Measurements from ENCODE around the gene UGT3A2.

UGT3A2 gene

GRCh38 chr5:36073595-36074216 is 7.0 kb upstream of the UGT3A2 start:
- H3K36me3 ChIP-seq (ENCODE audit: control insufficient read depth, insufficient read depth, low read length) = no peaks in the 10 kb centered on the region
- TF ChIP-seq, protein P1, sequence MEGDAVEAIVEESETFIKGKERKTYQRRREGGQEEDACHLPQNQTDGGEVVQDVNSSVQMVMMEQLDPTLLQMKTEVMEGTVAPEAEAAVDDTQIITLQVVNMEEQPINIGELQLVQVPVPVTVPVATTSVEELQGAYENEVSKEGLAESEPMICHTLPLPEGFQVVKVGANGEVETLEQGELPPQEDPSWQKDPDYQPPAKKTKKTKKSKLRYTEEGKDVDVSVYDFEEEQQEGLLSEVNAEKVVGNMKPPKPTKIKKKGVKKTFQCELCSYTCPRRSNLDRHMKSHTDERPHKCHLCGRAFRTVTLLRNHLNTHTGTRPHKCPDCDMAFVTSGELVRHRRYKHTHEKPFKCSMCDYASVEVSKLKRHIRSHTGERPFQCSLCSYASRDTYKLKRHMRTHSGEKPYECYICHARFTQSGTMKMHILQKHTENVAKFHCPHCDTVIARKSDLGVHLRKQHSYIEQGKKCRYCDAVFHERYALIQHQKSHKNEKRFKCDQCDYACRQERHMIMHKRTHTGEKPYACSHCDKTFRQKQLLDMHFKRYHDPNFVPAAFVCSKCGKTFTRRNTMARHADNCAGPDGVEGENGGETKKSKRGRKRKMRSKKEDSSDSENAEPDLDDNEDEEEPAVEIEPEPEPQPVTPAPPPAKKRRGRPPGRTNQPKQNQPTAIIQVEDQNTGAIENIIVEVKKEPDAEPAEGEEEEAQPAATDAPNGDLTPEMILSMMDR (IDR thresholded peaks at IDR 0.05) = no peak
- H3K4me1 ChIP-seq = no peaks in the 10 kb centered on the region
- H3K4me3 ChIP-seq (ENCODE audit: low read depth, low read length) = no peak overlapping the region
- H3K9me3 ChIP-seq (ENCODE audit: control insufficient read depth, low read length) = no peaks in the 10 kb centered on the region
- no peak overlapping the region for H3K27ac ChIP-seq
- H2AFZ ChIP-seq = no peak overlapping the region
- H3K79me2 ChIP-seq = no peaks in the 10 kb centered on the region
- no peaks in the 10 kb centered on the region for H3K27me3 ChIP-seq (ENCODE audit: control insufficient read depth, insufficient read depth, low read length)
- no peak overlapping the region for H3K4me2 ChIP-seq (ENCODE audit: low read length)
- H3K9ac ChIP-seq = no peak overlapping the region

GRCh38 chr5:36070687-36071571 is 4.2 kb upstream of the UGT3A2 start:
- peak overlapping the region; percentile 30 for H2AFZ ChIP-seq
- H3K4me1 ChIP-seq = no peaks in the 10 kb centered on the region
- TF ChIP-seq, protein P1 (IDR thresholded peaks at IDR 0.05) = no peak
- no peak overlapping the region for H3K27ac ChIP-seq
- no peak overlapping the region for H3K9ac ChIP-seq
- no peaks in the 10 kb centered on the region for H3K36me3 ChIP-seq (ENCODE audit: control insufficient read depth, insufficient read depth, low read length)
- H3K9me3 ChIP-seq (ENCODE audit: control insufficient read depth, low read length) = no peaks in the 10 kb centered on the region
- no peak overlapping the region for H3K4me3 ChIP-seq (ENCODE audit: low read depth, low read length)
- H3K79me2 ChIP-seq = no peaks in the 10 kb centered on the region
- no peaks in the 10 kb centered on the region for H3K27me3 ChIP-seq (ENCODE audit: control insufficient read depth, insufficient read depth, low read length)
- H3K4me2 ChIP-seq (ENCODE audit: low read length) = peak overlapping the region; percentile 42

DNA sequence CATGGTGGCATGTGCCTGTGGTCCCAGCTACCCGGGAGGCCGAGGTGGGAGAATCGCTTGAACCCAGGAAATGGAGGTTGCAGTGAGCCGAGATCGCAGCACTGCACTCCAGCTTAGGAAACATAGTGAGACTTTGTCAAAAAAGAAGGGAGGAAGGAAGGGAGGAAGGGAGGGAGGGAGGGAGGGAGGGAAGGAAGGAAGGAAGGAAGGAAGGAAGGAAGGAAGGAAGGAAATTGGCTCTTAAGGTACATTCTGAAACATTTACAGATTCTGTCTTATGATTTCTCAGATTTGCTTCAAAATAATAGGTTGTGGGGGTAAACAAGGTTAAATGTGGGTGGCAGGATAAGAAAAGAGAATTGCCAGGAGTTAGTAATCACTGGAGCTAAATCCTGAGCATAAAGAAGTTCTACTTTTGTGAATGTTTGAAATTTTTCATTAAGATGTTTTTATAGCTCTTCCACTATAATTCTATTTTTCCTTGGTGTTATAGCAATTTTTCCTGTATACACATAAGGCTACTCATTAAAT is 2.1 kb upstream of the UGT3A2 start:
- H3K27me3 ChIP-seq (ENCODE audit: control insufficient read depth, insufficient read depth, low read length) = no peaks in the 10 kb centered on the region
- no peaks in the 10 kb centered on the region for H3K9me3 ChIP-seq (ENCODE audit: control insufficient read depth, low read length)
- H3K4me2 ChIP-seq (ENCODE audit: low read length) = no peak overlapping the region
- no peaks in the 10 kb centered on the region for H3K36me3 ChIP-seq (ENCODE audit: control insufficient read depth, insufficient read depth, low read length)
- no peak overlapping the region for H3K27ac ChIP-seq
- no peak overlapping the region for H2AFZ ChIP-seq
- no peak overlapping the region for H3K9ac ChIP-seq
- TF ChIP-seq, protein P1 (IDR thresholded peaks at IDR 0.05) = no peak
- no peaks in the 10 kb centered on the region for H3K79me2 ChIP-seq
- no peak overlapping the region for H3K4me3 ChIP-seq (ENCODE audit: low read depth, low read length)
- no peaks in the 10 kb centered on the region for H3K4me1 ChIP-seq

DNA sequence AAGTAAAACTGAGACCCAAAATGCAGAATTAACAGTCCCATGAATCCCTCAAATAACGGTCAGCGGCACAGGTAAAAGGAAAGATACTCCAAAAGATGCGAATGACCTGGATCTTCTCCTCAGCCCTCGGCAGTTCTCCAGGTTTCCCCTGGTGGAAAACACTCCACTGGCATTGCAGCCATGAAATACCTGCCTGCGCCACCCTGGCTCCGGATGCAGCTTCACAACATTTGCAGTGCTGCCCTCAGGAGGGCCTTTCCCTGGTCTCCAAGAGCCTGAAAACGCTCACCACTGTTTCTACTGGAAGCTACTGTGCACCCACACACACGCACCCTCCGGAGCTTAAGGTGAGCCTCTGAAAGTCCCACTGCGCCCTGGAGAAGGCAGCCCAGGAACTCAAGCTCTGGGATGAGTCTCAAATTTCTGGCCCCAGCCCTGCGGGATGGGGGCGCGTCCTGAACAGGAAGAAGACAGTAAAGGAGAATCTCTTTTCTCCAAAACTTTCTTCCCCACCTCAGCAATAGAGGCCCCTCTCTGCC is 612 bp downstream of the UGT3A2 start:
- no peaks in the 10 kb centered on the region for H3K36me3 ChIP-seq (ENCODE audit: control insufficient read depth, insufficient read depth, low read length)
- H3K27me3 ChIP-seq (ENCODE audit: control insufficient read depth, insufficient read depth, low read length) = no peaks in the 10 kb centered on the region
- H3K27ac ChIP-seq = no peak overlapping the region
- no peak overlapping the region for H3K4me3 ChIP-seq (ENCODE audit: low read depth, low read length)
- no peak overlapping the region for H3K9ac ChIP-seq
- H3K9me3 ChIP-seq (ENCODE audit: control insufficient read depth, low read length) = no peaks in the 10 kb centered on the region
- H3K4me2 ChIP-seq (ENCODE audit: low read length) = no peak overlapping the region
- peak overlapping the region; percentile 66 for H2AFZ ChIP-seq
- TF ChIP-seq, protein P1 (IDR thresholded peaks at IDR 0.05) = no peak
- no peaks in the 10 kb centered on the region for H3K4me1 ChIP-seq
- H3K79me2 ChIP-seq = no peaks in the 10 kb centered on the region

Data from parathyroid adenoma (tissue), 2 donors.